HT-29 (cell line): ENCODE results near the gene BBLN. TPM values are rescaled to one million over a fixed set of nuclear protein-coding genes. Genes with fewer than 3 reads are reported as not detected.

Experiments
- DNase-seq: peaks from one replicate; pipeline ENCODE4 v3.0.0-alpha.2; 2015; ENCODE audit warnings: low spot score
- total RNA-seq: library from RNA; depleted of rRNA; stranded (reverse); fragments of >200 nt; shearing (Covaris generic); gene quantifications from 2 replicates; pipeline ENCODE4 v1.2.3, GENCODE V29; 2014; rRNA removed

BBLN gene
- total RNA-seq, 1 experiment from 2014 or later, result 439 TPM

DNA sequence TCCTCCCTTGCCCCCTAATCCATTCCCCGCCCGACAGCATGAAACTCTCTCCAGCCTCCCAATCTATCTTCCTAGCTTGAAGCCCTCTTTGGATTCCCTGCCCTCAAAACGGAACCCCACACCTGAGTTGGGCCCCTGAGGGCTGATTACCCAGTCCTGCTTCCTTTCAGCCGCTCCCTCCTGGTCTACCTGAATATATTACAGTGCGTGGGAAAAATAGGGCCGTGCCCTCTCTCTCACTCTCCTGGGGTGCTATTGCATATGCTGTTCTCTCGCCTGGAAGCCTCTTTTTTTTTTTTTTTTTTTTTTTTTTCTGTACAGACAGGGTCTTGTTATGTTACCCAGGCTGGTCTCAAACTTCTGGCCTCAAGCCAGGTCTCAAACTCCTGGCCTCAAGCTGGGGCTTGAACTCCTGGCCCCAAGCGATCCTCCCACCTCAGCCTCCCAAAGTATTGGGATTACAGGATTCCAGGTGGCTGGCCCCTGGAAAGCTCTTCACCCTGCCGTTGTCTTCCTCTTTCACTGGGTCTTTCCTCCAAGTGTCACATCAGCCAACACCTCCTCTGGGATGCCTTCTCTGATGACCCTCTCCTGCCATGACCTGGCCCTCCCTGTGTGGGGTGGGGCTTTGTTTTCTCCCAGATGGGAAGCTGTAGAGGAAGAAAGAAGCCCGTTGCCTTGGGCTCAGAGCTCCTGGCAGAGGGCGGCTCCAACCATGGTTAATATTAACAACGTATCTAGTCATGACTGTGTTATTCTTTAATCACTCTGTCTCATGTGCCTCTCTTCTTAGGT is 51.3 kb downstream of the BBLN start:
- peak; percentile 69 for DNase-seq

DNA sequence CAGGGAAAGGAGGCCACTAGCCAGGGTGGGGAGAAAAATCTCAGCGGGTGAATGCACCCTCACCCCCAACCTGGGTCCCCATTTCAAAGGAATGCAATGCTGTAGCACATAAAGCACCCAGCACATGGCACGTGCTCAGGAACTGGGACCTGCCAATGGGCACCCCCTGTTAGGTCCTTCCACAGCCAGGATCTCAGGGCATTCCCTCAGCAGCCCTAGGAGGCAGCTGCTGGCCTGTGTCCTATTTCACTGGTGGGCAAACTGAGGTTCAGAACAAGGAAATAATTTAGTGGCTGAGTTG is 51.9 kb downstream of the BBLN start:
- DNase-seq, result no peak

Other genes with a start within 250 kb of the BBLN start
- 60.1 and 84.2 TPM in 2 replicates for gene ST6GALNAC4, start 243.2 kb upstream of the BBLN start, total RNA-seq
- gene PIP5KL1, start 229.5 kb upstream of the BBLN start, total RNA-seq, result 1.2 and 3.8 TPM in 2 replicates
- 44.3 and 47.0 TPM in 2 replicates for gene DPM2, start 222.4 kb upstream of the BBLN start, total RNA-seq
- 36.0 and 45.3 TPM in 2 replicates for gene EEIG1, start 179.3 kb upstream of the BBLN start, total RNA-seq
- gene NAIF1, start 92.9 kb upstream of the BBLN start, total RNA-seq, result 17.3 and 17.9 TPM in 2 replicates
- gene SLC25A25, start 92.0 kb upstream of the BBLN start, total RNA-seq, result 88.1 and 94.8 TPM in 2 replicates
- 365 and 392 TPM in 2 replicates for gene PTGES2, start 32.5 kb upstream of the BBLN start, total RNA-seq
- gene LCN2, start 10.8 kb upstream of the BBLN start, total RNA-seq, result 221 and 241 TPM in 2 replicates
- gene CIZ1, start 31.3 kb downstream of the BBLN start, total RNA-seq, result 99.1 and 99.9 TPM in 2 replicates
- 83.8 and 87.7 TPM in 2 replicates for gene DNM1, start 43.1 kb downstream of the BBLN start, total RNA-seq
- 59.0 and 63.4 TPM in 2 replicates for gene GOLGA2, start 115.7 kb downstream of the BBLN start, total RNA-seq
- gene SWI5, start 116.0 kb downstream of the BBLN start, total RNA-seq, result 51.4 and 52.6 TPM in 2 replicates
- gene TRUB2, start 162.2 kb downstream of the BBLN start, total RNA-seq, result 66.9 and 69.8 TPM in 2 replicates
- gene COQ4, start 162.6 kb downstream of the BBLN start, total RNA-seq, result 71.3 and 76.1 TPM in 2 replicates
- gene SLC27A4, start 180.3 kb downstream of the BBLN start, total RNA-seq, result 34.9 and 38.2 TPM in 2 replicates
- gene URM1, start 211.1 kb downstream of the BBLN start, total RNA-seq, result 95.2 and 102 TPM in 2 replicates